Activated CD4-positive, CD25-positive, alpha-beta regulatory T cell treated with anti-CD3 and anti-CD28 coated beads, Interleukin-2, amount 50 U/mL, for 72 hours (primary cell): Measurements from ENCODE around the gene SRPX2.

ENCODE experiments used
- DNase-seq: peaks from one replicate; pipeline ENCODE4 v3.0.0; 2021

The SRPX2 gene

DNA sequence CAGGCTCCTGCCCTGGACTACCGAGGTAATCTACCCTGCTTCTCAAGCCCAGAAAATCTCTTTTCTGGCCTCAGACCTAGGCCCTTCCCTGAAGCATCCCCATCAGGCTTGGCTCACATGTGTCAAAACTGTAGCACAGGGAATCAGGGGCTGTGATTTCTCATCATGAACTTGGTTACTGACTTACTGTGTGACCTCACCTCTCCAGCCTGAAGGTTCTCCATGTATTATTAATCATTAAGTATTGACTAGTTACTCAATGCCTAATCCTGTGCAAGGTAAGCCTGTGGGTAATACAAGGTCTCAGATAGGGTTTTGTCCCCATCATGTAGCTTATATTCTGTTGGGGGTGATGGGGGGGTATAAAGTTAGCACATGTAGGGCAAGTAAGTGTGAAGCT lies 6.8 kb downstream of the SRPX2 start:
- no peak for DNase-seq

DNA sequence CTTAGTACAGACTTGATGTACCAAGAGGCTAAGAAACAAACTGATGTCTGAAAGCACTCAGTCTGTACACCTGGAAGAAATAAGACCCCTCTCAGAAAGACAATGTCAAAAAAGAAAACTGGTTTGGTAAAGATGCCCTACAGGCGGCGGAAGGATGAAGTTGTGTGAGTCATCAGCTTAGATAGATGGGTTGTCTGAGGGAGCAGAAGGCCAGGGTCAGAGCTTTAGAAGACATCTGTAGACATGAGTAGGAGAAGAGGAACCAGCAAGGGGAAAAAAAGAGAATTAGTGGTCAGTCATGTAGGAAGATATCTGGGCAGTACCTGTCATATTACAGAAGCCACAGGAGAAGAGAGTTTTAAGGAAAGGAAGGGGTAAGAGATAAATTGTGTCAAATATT lies 8.3 kb downstream of the SRPX2 start:
- DNase-seq, result no peak

DNA sequence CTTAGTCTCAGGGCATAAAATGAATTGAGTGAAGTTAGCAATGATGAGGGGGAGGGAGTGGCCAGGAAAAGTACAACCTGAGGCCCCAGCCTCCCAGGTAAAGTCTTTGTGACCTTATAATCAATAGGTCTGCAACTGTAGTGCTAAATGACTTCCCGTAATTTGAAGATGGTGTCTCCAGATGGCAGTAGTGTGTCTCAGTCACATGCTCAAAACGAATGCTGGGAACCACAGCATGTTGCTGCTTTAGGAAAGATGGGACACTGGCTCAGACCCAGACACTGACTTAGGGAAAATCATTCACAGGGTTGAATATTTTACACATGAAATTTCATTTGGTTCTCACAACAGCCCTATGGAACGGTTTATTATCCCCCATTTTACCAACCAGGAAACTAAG lies 10.3 kb downstream of the SRPX2 start:
- DNase-seq, result no peak

DNA sequence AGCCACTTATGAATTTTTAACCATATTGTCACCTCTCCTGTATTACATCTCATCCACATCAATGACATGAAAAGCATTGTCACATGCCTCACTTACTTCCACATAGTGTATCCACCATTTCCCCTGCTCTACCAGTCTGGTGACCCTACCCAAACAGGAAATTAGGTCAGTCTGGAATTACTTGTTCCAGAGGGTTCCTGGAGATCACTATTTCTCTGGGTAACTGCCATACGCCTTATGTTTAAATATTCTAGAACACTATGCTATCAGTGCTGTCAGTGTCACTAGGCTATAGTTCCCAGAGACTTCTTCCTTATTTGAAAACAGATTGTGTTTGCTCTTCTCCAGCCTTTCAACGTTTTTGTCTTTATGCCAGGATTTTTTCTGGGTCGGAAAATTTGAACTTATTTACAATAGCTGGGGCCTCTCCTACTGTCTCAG lies 15.0 kb downstream of the SRPX2 start:
- DNase-seq, result no peak

DNA sequence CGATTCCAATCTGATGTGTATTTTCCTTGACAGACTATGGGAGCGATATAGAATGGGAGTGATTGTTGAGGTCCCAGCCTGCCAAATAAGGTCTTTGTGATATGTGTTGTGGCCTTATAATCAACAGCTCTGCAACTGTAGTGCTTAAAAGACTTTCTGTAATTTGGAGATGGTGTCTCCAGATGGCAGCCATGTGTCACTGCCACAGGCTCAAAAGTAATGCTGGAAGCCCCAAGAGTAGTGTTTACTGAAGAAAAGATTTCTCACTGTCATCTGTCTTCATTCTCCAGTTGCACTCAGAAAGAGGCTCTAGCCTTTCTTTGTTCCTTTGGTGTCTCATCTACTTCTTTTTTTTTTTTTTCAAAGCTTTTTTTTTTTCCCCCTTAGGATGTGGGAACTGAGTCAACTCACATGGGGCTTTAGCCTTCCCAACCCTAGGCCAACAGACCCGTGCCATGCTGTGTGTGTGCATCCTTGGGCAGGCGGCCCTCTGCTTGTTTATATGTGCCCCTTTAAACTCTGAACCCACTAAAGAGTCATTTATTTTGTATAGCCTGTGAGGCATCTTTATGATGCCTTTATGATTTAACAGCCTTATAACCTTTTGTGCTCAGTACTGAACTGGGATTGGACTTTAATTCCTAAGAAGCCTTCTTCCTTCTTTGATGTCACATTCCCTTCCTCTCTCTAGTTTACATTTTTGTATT lies 15.6 kb downstream of the SRPX2 start:
- DNase-seq, result no peak

DNA sequence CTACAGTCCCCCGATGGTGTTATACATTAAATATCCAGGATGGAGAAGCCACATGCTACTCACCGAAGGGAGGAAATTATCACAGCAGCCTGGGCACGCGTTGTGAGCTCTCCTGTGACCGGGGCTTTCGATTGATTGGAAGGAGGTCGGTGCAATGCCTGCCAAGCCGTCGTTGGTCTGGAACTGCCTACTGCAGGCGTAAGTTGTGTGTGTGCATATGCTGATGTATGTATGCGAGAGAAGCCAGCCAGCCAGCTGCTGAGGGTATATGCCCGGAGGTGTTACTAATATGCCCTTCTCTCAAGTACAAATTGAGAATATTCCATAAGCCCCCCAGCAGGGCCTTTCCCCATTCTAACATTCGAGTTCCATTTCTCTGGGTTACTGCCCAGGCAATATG lies 18.2 kb downstream of the SRPX2 start:
- no peak for DNase-seq

DNA sequence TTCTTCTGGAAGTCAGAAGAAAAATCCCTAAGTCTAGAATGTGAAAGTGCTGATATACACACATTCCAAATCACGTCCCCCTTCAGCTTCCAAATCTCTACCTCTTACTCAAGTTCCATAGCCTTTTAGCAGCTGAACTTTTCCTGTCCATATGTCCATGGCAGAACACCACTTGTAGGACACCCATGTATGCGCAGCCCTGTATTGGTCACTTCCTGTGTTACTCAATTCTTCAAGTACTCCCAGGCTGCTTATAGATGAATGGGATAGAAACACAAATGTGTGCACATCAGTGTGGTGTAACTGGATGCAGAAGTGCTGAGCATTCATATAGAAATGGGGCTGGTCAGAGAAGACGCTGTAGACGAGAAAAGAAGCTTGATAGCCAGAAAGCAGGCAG lies 18.8 kb downstream of the SRPX2 start:
- DNase-seq, result no peak

DNA sequence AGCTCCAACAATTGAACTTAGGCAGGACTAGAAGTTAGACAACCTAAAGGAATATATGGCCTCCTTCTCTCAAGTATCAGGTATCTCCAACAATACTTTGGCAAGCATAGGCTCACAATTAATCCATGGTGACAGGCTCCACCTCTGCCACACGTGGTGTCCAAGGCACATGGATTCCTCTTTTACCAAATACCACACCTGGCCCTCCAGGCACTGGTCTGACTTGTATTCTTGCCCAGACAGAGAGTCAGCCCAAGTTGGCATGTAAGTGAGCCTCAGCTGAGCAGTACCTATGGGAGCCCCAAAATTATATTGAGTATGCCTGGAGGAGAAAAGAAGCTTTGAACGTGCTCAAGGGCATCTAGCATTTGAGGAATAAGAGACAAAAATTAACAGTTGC lies 19.6 kb downstream of the SRPX2 start:
- DNase-seq, result no peak

DNA sequence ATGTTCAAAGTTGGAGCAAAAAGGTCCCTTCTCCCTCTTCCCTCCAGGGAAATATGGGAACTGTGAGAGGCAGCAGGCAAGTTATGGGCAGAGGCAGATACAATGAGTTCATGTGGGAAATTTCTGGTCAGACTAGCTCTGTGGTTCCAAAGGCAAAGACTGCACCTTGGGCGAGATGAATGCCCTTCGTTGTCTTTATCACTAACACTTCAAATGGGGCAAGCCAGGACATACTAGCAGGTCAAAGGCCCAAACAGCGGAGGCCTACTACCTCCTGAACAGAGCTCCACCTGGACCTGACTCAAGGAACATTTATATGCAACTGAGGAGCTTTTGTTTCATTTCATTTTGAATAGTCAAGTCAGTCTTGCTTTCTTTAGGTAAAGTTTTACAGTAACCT lies 29.0 kb downstream of the SRPX2 start:
- DNase-seq, result no peak

DNA sequence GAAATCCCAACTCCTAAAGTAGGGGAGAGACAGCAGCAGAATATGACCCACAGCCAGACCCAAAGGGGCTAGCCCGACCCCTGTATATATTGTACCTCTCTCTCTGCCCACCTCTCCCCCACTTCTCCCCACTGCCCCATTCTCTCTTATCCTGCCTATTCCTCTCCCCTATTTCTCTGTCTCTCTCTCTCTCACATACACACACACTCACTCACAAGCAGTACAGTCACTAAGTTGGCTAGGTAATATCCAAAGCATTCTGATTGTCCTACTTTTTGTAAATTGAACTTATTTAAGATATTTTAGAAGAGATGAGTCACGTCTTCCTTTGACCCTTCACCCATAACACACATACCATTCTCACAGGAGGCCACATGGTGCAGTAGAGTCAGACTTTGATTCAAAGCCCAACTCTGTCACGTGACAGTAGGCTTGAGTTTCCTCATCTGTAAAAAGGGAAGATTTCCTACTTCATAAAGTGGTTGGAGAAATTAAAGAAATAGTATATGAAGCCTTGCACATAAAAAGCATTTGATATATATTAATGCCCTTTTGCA lies 29.5 kb downstream of the SRPX2 start:
- DNase-seq, result no peak

DNA sequence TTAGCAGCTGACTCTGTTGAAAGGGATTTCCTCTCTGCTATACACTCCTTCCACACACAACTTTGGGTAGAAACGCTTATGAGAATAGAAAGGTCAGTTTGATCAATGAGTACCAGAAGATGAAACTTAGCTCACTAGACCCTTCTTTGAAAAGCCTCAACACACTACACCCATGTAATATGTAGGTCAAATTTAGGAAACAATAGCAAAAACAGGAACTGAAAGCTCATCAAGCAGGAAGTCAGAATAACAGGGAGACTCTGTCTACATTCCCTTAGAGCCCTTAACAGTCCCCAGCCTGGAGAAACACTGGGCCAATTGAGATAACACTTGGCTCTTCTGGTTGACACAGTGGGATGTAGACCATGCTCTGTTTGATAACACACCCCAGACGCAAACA lies 30.7 kb downstream of the SRPX2 start:
- no peak for DNase-seq

DNA sequence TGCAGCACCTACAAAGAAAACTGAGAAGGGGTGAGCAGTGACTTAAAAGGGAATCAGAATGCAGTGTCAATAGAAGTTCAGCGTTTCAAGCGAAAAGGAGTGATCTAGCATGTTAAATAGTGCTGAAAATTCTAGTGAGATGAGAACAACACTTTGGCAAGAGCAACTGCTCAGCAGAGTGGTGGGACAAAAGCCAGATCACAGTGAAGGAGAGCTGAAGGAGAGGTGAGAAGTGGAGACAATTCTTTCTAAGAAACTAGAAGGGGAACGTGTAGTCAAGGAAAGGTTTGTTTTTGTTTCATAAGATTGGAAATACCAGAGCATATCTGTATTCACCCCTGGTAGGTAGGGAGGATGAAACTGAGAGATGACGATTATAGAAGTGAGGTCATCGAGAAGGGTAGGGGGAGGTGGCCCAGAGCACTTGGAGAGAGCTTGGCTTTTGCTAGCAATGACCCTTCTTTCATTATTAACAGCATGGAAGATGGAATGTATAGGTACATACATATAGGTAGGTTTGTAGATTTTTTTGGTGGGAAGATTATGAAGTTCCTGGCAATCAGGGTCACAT lies 33.7 kb downstream of the SRPX2 start:
- DNase-seq, result no peak

DNA sequence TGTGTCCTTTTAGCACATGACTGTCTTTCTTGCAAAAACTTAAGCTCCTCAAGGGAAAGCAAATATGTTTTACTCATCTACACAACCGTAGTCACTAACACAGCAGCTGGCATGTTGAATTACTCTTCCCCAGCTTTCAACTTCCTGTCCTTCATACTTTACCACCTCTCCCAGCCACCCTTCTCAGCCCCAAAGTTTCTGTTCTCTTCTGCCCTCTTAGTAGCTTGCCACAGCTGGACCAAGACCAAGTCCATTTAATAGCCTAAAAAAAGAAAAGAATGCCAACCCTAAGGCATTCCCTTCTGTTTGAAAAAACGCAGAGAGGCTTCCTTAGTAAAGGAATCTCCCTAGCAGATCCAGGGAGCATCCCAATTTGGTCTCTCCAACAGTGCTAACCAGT lies 36.8 kb downstream of the SRPX2 start:
- DNase-seq, result no peak

DNA sequence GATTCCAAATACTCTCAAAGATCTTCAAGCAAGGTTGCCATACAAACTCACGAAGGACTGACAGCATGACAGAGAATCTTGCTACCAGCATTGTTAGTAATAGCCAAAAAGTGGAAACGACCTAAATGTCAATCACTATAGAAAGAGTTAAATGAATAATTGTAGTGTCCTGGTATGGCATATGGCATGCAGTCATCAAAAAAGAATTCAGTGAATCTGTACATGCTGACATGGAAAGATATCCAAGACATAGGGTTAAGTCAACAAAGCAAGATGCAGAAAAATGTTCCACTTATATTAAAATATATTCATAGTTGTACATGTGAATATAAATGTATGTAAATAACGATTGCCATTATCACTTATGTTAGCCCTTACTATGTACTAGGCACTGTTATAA lies 37.6 kb downstream of the SRPX2 start:
- DNase-seq, result no peak

DNA sequence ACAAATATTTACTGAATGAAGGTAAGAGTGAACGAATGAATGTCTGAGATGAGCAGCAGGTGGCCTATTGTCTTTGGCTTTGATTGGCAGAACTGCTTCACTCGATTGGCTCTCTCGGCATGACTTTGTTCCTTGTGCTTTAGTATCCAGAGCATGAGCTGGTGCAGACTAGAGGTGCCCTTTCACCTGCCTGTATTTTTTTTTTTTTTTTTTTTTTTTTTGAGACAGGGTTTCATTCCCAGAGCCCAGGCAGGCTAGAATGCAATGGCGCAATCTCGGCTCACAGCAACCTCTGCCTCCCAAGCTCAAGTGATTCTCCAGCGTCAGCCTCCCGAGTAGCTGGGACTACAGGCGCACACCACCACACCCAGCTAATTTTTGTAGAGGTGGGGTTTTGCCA lies 38.9 kb downstream of the SRPX2 start:
- DNase-seq, result no peak

DNA sequence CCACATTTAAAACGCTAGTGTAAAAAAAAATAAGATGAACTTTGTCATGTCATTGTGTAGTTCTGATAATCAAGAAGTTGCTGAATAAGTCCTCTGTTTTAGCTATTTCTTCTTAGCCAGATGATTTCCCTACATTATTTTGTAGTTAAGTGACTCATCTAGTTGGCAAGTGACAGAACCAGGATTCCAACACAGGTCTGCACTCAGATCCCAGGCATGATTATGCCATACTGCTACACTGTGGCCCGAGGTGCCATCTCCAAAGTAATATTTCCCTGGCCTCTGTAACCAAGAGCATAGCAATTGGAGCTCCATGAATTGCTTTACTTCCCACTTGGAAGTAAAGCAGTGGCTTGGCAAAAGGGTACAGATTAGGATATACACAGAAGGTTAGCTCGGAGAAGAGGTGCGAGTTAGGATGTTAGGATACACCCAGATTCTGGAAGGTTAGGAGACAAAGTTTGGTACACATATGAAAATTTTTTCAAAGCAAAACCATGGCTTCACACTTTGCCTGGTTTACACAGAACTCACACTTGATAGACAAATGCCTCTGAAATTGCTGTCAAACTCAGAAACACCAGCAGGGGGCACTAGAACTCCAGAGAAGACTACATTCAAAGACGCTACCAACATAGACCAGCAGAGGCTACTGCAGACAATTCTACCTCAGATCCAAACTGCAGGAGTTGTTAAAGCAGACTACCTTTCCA lies 41.4 kb downstream of the SRPX2 start:
- DNase-seq, result peak; percentile 52

DNA sequence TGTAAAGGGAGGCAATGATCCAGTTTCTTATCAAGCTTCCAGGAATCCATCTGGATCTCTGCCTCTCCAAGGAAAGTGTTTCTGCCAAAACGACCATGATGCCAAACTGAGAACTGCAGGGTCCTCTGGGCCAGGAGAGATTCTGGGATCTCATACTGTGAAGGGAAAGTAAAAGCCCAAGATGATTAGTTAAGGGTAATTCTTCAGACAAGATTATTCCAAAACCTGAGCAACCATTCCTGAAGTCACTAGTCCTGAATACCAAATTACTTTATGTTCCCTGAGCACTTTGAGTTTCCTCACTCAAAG lies 42.0 kb downstream of the SRPX2 start:
- no peak for DNase-seq

DNA sequence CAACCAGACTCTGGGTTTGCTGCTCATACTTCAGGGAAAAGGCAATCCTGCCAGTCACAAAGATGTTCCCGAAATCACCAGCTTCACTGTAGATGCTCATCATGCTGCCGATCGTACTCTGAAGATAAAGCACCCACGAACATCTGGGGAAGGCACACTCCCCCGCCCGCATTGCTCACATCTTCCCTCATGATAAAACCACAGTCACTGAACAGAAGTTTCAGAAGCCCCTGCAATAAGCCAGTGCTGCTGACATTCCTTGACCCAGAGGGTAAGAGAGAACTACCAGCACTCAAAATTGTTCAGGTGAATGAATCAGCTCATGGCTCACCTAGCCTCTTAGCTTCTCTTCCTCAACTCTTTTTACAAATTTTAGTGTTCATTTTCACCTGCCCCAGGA lies 43.1 kb downstream of the SRPX2 start:
- DNase-seq, result no peak

DNA sequence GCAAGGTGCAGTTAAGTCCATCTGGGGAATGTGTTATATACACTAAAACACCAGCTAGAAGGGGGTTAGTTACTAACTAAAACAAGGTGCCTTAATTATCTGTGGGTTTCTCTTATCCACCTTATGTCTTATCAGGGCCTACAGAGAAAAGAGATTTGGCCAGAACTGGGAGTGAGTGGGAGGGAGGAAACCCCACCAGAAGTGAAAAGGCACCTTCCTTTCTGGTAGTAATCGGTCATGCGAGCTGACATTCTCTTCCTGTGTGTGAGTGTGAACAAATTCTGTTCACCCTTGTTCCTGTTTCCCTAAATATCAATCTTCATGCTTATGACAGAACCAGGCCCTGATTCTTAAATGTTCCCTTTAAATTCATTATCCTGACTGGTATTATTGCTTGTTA lies 43.5 kb downstream of the SRPX2 start:
- no peak for DNase-seq

DNA sequence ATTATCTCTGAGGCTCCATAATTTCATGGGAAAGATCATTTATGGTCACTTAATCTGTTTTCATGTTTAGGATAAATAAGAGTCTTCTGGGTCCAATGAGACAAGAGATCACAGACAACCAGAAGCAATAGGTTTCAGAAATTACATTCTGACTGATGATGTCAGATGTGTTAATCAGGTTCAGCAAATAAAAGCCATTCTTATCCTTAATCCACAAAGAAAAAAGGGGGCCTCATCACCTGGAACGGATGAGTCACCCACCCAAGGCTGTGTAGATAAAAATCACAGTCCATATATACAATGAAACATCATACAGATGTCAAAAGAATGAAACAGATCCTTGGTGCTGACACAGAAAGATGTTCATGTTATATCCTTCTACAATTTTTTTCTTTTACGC lies 51.3 kb downstream of the SRPX2 start:
- DNase-seq, result no peak

DNA sequence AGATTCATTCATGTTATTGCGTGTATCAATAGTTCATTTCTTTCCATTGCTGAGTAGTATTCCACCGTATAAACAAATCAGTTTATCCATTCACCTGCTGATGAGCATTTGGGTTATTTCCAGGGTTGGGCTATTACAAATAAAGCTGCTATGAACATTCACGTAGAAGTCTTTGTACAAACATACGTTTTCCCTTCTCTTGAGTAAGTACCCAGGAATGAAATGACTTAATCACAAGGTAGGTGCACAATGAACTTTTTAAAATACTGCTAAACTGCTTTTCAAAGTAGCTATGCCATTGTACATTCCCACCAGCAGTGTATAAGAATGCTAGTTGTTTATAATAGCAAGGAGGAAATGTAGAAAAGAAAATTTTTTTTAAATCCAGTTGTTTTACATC lies 52.0 kb downstream of the SRPX2 start:
- no peak for DNase-seq

DNA sequence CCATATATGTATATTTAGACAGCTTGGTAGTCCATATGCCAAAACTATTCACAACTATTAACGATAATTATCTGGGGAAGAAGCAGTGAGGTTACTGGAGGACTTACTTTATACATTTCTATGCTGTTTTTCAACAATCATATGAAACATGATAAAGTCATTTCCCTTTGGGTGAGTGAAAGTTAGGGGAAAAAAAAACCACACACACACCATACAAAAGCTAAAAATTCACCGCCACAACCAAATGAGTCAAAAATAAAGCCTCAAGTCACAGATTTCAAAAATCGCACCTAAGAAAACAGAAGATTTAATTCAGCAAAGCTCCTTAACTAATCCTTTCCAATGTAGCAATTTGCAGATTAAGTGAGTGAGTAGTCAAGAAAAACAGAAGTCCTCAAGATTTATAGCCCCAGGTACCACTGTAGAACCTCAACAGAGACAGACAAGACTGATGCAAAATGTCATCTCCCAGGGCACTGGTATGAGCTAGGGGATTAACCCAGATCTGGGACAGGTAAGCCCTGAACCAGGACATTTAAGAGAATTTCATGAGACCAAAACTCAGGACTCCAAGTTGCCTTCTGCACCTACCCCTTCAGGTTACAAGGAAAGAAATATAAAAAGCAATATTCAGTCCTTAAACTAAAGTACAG lies 52.8 kb downstream of the SRPX2 start:
- no peak for DNase-seq

DNA sequence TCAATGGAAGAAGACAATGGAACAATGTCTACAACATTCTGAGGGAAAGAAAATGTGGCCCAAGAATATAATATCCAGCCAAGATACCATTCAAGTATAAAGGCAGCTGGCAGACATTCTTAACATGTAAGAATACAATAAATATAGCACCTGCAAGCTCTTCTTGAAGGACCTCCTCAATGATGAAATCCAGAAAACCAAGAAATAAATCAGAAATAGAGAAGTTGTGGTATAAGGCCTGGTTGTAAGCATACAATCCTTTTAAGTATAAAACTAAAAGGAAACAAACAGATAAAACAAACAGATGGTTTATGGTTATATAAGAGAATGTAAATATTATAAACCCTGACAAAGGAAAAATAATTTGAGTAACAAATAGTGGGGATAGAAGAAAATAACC lies 54.6 kb downstream of the SRPX2 start:
- no peak for DNase-seq

DNA sequence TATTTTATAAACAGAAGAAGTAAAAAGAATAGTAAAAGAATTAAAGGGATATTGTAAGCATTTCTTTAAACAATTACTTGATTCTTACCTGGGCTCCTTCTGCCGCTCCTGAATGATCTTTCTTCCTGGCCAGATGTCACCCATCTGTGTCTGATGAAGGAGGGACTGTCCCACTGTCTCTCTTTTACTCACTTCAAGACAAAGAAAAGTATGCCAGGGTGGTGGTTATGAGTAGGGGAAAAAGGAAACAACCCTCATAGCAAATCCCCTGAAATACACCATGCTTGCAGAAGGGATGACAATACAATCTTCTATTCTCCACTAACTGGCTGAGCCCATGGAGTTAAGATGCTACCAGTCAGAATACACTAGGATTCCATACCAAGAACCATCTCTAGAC lies 56.8 kb downstream of the SRPX2 start:
- DNase-seq, result no peak
